HG03095 (cell line): ENCODE measurements around the gene USP36.
"Not testable (repeated sequence)": the region's sequence is repeated elsewhere in the genome, so short reads cannot be mapped to it uniquely, and the experiment has no call there.

Experiments
- ATAC-seq: cut with Tn5 transposase; IDR thresholded peaks from one replicate; pipeline ENCODE4 v1.9.1; 2021; ENCODE audit warnings: moderate library complexity; ENCODE audit not compliant: unreplicated experiment

Gene USP36

DNA sequence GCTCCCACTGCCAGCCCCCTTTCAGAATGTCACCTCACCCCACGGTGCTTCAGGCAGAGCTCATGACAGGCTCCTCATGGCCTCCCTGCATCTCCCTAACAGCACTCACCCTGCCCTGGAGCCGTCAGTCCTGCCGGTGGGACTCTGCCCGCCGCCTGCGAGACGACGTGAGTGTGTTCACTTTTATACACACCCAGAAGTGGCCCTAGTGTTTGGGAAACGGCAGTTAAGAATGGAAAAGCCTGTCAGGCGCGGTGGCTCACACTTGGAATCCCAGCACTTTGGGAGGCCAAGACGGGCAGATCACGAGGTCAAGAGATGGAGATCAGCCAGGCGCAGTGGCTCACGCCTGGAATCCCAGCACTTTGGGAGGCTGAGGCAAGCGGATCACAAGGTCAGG, 46.2 kb downstream of the USP36 start:
- ATAC-seq = no peak

DNA sequence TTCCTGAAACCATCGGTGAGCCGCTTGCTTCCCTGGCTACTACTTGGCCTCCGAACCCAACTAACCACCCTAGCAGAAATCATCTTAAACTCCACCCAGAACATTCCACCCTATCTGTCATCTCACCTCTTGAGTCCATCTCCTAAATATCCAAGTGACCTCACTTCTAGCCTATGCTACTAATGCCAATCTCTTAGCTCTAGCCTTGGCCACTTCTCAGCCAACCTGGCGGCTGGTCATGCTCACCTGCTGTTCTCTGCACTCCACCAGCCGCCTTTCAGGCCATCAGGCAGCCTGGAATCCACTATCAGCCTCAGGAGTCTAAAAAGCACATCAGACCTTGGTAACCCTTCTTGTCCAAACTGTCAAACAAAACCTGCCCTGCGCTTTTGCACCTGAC, 46.6 kb downstream of the USP36 start:
- ATAC-seq = no peak

DNA sequence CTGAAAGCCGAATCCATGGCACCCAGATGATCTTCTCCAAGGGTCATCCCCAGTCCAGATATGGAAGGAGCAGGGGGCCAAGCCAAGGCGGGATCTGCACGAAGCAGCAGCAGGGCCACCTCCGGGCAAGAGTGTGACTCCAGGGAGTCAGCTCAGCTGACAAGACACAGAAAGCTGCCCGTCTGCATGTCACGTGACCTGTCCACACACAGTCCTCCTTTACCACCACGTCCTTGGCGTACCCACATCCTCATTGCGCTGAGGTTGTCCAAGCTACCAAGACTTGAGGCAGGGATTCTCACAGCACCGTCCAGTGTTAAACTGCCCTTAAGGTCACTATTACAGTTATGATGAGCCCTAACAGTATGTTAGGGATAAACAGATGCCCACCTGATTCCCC, 47.2 kb downstream of the USP36 start:
- ATAC-seq = no peak

DNA sequence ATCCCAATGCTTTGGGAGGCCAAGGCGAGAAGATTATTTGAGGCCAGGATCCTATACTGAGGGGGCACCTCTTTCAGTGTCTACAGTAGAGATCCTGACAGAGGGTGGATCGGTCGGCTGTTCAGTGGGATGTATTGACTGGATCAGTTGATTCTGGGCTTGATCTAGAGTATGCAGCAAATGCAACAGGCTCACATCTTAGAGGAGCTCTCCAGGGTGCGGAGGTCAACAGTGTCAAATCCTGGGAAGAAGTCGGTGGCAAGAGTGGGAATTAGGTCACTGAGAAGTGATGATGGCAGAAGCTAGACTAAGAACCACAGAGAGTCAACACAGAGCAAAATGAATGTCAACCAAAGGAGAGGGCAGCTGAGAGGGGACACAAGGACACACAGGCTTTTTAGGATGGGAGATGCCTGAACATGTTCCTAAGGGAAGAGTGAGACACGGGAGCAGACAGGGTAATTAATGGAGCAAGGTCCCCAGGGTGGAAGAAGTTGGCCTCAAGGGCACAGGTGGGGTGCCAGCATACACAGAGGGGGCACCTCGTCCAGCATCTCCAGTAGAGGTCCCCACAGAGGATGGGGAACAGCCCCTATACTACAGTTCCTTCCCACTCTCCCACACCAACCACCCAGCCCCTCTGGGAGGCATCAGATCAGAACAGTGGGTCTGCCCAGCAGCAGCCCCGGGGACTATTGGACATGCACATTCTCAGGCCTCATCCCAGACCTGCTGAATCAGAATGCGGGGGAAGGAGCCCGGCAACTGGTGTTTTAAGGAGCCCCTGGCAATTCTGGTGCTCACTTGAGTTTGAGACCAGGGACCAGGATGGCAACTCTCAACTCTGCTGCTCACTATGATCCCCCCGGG, 48.5 kb downstream of the USP36 start:
- ATAC-seq = no peak

DNA sequence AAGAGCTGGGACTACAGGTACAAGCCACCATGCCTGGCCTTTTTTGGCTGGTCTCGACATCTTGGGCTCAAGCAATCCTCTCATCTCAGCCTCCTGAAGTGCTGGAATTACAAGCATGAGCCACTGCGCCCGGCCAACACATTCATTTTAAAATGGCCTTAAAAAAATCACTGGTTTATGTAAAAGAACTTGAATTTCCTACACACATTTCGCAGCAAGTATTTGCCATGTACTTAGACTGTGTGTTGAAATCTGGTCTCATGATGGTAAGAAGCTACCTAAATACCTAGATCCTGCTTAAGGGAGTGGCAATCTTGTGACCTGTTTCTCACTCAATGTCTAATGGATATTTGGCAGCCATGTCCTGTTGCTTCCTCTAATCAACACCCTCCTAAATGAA, 50.1 kb downstream of the USP36 start:
- no peak for ATAC-seq

DNA sequence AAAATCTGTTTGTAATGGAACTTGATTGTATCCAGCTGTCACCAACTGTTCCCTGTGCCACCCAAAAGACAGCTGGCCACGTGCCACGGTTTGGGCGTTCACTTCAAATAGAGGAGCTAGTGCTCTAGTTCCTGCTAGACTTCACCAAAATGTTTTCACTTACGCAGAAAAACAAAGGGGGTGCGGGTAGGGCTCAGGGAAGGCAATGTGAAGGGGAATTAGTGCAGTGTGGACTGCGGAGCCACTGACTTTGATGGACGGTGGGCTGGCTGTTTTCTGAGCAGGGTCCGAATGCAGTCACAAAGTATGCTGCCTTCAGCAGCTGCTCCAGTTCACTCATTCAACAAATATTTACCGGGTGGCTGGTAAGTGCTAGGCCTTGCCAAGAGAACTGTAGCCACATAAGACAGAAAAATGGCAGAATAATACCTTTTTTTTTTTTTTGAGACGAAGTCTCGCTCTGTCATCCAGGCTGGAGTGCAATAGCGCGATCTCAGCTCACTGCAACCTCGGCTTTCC, 50.9 kb downstream of the USP36 start:
- no peak for ATAC-seq

DNA sequence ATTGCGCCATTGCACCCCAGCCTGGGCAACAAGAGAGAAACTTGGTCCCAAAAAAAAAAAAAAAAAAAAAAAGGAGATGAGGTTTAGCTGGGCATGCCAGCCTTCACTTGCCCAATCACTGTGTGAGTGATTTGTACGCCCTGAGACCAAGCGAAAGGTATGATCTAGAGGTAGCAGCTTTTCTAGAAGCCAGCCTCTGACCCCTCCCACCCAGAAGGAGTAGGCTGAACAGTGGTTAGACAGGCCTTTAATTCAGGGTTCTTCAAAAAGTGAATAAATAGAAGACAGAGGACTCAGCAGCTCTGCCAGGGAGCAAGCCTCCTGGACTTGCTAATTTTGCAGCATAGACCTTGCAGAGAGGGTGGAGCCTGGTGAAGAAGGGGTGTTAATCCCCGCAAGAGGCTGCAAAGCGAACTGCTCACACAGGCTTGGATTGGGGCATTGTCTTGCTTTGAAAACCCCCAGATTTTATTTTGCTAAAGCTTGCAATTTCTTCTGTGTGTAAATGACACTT, 51.4 kb downstream of the USP36 start:
- no peak for ATAC-seq

DNA sequence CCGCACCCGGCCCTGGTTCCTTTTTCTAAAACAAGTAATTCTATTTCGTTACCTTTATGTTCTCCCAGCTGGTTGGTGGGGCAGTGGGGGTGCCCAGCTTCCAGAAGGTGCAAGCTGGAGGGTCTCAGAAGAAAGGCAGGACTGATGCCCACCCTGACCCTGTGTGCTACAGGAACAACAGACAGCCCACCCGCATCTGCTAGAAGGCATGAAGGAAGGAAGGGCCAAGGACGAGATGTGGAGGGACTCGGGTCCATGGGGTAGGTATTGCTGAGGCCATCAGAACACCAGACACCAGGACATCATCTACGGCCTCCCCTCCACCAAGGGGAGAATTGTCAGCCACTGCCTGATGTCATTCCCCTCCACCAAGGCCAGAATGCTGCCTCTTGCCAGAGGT, 52.2 kb downstream of the USP36 start:
- ATAC-seq = no peak

DNA sequence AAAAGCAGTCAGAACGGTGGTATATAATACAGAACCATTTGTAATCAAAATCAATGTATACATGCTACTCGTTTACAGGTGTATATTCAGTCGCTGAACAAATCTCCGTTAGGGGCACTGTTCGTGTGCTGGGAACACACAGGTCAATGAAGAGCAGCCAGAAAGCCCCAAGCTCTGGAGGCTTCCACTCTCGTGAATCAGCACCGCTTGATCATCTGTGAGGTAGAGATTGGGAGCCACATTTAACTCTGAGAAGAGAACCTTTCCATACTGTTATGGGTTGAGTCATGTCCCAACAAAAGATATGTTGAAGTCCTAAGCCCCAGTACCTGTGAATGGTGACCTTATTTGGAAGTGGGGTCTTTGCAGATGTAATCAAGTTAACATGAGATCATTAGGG, 53.2 kb downstream of the USP36 start:
- ATAC-seq = no peak

DNA sequence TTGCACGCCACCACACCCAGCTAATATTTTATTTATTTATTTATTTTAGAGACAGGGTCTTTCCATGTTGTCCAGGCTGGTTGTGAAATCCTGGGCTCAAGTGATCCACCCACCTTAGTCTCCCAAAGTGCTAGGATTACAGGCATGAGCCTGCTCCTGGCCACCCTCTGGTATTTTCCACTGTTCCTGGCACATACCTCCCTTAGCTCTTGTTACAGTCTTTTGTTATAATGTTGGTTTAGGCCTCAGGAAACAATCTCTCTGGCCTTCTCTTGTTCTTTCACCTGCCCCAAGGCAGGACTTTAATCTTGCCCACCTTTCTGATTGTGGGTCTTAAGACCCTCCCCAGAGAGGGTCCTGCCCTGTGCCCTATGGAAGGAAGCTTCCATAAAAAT, 55.0 kb downstream of the USP36 start:
- ATAC-seq = no peak

DNA sequence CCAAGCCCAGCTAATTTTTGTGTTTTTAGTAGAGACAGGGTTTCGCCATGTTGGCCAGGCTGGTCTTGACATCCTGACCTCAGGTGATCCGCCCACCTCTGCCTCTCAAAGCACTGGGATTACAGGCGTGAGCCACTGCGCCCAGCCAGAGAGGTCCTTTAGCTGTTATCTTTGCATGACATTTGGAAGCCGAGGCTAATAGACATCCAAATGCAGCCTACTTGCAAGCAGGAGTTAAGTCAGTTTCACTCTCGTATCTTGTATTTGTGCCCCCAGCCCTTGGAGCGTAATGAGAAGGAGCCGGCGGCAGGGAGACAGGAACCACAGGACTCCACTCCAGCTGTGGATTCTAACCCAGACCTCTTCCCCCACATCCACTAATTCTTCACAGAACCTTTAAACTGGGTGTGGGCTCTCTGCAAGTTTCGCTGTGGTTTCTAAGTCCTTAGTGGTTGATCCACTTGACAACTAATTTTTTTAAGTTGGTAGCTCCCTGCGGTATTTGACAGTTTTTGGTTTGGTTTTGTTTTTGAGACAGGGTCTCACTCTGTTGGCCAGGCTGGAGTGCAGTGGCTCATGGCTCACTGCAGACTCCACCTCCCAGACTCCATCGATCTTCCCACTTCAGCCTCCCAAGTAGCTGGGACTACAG, 55.5 kb downstream of the USP36 start:
- ATAC-seq = no peak

DNA sequence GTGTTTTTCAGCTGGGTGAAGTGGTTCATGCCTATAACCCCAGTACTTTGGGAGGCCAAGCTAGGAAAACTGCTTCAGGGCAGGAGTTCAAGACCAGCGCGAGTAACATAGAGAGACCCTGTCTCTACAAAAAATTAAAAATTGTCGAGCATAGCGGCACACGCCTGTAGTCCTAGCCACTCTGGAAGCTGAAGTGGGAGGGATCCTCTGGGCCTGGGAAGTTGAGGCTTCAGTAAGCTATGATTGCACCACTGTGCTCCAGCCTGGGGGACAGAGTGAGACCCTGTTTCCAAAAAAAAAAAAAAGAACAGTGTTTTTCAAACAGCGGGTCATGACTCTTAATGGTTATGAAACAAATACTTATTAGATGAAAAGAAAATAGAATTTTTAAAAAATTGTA, 56.3 kb downstream of the USP36 start:
- no peak for ATAC-seq

DNA sequence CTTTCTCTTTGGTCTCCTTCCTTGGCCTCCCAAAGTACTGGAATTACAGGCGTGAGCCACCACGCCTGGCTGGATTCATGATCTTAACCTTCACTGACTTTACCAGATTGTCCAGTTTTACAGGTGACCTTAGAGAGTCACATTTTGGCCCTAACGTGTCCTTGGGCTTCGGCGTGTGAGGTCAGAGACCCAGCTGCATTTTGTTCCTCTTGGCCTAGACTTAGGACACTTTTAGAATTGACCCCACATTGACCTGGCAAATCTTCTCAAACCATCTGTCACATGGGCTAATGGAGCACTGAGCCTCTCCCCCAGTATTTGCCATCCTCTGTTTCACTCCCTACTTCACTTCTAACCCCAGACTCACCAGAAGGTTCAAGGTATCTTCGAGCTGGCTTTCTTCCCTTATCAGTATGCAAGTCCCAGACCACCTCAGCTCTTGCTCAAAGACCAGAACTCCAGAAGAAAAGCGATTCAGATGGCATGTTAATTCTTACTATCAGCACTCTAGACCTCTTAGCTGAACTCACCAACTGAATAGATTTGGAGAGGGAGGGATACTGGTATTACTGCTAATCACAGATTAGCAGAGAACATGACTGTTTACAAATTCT, 56.8 kb downstream of the USP36 start:
- no peak for ATAC-seq

DNA sequence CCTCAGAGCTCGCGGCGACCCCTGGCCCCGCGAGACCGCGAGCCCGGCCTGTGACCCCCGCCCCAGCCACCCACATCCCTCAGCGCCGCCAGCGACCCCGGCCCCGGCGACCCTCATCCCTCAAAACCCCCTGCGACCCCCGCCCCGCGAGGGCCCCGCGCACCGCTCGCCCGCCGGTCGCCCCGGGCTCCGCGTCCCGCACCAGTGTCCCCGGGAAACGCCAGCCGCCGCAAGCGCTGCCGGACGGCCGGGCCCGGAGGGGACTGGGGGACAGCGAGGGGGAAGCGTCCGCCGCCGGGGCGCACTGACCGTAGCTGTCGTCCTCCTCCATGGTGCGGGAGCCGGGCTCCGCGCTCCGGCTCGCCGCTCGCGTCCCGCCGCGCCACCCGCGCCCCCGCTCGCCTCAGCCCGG, 58.7 kb downstream of the USP36 start, which contains the start of gene CYTH1:
Gene CYTH1, minus strand, starts transcription at position 381 of the 412 bp plus-strand sequence. Its CDS starts 50 bp downstream, at position 331.
- no peak for ATAC-seq

DNA sequence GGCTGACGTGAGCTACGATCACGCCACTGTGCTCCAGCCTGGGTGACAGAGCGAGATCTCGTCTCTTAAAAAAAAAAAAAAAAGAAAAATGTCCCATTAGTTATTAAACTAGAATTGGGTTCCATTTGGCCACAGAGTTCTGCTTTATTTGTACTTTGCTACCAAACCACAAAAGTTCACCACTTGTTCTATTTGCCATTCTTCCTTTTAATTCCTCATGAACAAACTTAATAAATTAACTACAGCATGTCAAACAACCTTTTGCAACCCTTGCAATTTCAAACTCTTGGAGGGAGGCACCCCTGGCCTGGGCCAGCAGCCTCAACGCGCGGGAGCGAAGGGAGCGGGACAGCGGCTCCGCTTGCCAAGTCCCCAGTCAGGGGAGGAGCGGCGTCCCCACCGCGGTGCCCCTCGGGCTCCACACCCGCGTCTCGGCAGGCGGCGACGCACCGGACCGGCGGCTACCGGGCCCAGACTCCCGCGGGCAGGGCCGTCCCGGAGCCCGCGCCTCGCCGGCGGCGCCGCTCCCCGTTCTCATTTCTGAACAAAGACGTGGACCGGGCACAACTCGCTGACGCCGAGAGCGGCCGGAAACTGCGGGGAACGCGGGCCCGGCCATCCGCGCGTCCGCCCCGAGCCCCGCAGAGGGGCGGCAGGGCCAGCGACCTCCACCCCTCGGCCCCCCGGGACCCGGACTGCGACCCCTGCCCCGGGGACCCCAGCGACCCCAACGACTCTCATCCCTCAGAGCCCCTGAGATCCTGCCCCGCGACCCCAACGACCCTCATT, 59.3 kb downstream of the USP36 start:
- ATAC-seq = no peak

DNA sequence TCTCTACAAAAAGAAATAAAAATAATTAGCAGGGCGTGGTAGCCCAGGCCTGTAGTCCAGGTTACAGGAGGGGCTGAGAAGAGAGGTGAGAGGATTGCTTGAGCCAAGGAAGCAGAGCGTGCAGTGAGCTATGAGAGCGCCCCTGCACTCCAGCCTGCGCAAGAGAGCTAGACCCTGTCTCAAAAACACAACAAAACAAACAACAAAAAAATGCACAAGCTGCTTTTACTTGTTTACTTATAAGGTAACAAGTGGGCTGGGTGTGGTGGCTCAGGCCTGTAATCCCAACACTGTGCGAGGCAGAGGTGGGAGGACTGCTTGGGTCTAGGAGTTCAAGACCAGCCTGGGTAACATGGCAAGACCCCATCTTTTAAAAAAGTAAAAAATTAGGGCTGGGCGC, 60.3 kb downstream of the USP36 start:
- no peak for ATAC-seq

DNA sequence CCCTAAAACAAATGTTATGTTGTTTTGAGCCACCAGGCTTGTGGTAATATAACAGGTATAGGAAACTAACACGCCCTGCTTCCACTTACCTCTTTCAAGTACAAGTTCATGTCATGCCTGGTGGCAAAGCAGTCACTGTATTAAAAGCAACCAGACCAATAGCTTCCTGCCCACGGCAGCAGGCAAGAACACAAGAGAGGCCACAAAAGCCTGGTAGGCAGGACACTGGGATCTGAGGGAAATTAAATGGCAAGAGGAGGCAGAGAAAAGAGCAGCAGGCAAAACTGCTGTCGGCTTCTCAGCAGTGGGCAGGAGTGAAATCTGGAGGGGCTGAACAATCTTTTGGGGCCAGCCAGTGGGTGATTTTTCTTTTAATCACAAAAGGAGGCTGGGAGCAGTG, 60.8 kb downstream of the USP36 start:
- no peak for ATAC-seq

DNA sequence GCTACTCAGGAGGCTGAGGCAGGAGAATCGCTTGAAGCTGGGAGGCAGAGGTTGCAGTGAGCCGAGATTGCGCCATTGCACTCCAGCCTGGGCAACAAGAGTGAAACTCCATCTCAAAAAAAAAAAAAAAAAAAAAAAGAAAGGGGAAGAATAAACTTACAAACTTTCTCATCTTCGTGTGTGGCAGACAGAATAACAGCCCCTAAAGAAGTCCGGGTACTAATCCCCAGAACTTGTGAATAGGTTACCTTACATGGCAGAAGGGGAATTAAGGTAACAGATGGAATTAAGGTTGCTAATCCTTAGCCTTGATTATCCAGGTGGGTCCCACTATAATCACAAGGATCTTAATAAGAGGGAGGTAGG, 61.3 kb downstream of the USP36 start:
- not testable (repeated sequence) for ATAC-seq

DNA sequence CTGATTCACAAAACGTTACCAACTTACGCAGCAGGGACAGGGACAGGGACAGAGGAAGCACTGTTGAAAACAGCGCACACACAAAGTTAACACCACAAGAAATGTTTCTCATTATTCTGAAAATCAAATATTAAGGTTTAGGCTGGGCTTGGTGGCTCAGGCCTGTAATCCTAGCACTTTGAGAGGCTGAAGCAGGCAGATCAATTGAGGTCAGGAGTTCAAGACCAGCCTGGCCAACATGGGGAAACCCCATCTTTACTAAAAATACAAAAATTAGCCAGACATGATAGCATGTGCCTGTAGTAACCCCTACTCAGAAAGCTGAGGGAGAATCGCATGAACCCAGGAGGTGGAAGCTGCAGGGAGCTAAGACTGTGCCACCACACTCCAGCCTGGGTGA, 62.7 kb downstream of the USP36 start:
- no peak for ATAC-seq

DNA sequence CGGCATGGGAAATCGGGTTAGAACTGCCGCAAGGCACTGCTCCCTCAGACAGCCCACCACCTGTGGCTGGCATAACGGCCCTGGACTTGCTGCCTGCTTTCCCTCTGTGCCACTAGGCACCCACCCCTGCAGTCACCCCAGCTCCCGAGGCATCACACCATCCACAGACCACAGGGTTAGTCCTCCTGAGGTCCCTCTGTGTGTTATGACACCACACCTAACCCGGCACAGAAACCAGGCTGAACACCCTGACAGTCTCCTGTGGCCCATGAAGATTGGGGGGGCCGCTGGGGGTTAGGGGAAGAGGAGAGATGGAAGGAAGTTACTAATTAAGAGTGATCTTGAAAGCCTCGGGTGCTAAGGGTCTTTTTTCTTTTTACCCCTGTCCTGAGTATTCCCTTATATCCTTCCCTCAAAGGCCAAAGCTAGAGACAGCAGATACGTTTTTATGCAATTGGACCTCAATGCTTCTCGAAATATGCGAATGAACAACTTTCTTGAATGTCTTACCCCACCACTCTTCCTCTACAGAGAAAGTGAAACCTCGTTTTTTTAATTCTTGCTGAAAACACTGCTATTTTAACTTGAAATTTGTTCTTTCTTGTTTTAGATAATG, 65.5 kb downstream of the USP36 start:
- ATAC-seq = peak; percentile 48
